ENCODE results near the gene CLSTN1. TPM values are rescaled to one million over a fixed set of nuclear protein-coding genes. Genes with fewer than 3 reads are reported as not detected.

The CLSTN1 gene
- total RNA-seq, 1 donor from 2014 or later: 75.4 TPM

- H3K9me3 Mint-ChIP-seq: peaks cover 7% of the 10 kb centered on the region
Measured at GRCh38 chr1:9855186-9855585, 31.4 kb upstream of the CLSTN1 start.

GRCh38 chr1:9853249-9853595 lies 29.5 kb upstream of the CLSTN1 start:
- Histone ChIP-seq H3K9ac (no peak overlapping the region), H3K4me2 (no peak overlapping the region), H3K4me3 (no peak overlapping the region), H3K27me3 (no peaks in the 10 kb centered on the region), H3K36me3 (no peaks in the 10 kb centered on the region), H2AFZ (replicated peaks) (no peak overlapping the region), H3K9me3 (ENCODE audit: low read depth) (no peaks in the 10 kb centered on the region), H3K79me2 (ENCODE audit: low read depth) (no peaks in the 10 kb centered on the region), H3K27ac (no peak overlapping the region), H3K4me1 (peaks cover 18% of the 10 kb centered on the region), H4K20me1 (ENCODE audit: low read depth) (no peaks in the 10 kb centered on the region), H3F3A (ENCODE audit: low read depth) (peaks cover 24% of the 10 kb centered on the region)
- Mint-ChIP-seq H3K4me3 (no peak overlapping the region), H3K9me3 (peaks cover 7% of the 10 kb centered on the region), H3K36me3 (peaks cover 23% of the 10 kb centered on the region), H3K27me3 (ENCODE audit: insufficient read depth, low read depth) (no peaks in the 10 kb centered on the region), H3K4me1 (peaks cover 15% of the 10 kb centered on the region), H3K27ac (no peak overlapping the region)
- DNase-seq (ENCODE audit: low spot score): no peak
- TF ChIP-seq, protein P1, sequence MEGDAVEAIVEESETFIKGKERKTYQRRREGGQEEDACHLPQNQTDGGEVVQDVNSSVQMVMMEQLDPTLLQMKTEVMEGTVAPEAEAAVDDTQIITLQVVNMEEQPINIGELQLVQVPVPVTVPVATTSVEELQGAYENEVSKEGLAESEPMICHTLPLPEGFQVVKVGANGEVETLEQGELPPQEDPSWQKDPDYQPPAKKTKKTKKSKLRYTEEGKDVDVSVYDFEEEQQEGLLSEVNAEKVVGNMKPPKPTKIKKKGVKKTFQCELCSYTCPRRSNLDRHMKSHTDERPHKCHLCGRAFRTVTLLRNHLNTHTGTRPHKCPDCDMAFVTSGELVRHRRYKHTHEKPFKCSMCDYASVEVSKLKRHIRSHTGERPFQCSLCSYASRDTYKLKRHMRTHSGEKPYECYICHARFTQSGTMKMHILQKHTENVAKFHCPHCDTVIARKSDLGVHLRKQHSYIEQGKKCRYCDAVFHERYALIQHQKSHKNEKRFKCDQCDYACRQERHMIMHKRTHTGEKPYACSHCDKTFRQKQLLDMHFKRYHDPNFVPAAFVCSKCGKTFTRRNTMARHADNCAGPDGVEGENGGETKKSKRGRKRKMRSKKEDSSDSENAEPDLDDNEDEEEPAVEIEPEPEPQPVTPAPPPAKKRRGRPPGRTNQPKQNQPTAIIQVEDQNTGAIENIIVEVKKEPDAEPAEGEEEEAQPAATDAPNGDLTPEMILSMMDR (IDR thresholded peaks at IDR 0.05): no peak
- TF ChIP-seq EZH2phosphoT487 (IDR thresholded peaks at IDR 0.05): no peak

More at GRCh38 chr1:9855186-9855585, 31.4 kb upstream of the CLSTN1 start:
- Histone ChIP-seq H3K4me1 (peaks cover 26% of the 10 kb centered on the region), H3K36me3 (no peaks in the 10 kb centered on the region), H3K79me2 (ENCODE audit: low read depth) (no peaks in the 10 kb centered on the region), H3K9ac (no peak overlapping the region), H2AFZ (replicated peaks) (no peak overlapping the region), H4K20me1 (ENCODE audit: low read depth) (no peaks in the 10 kb centered on the region), H3K27ac (no peak overlapping the region), H3K4me2 (no peak overlapping the region), H3F3A (ENCODE audit: low read depth) (peaks cover 29% of the 10 kb centered on the region), H3K27me3 (no peaks in the 10 kb centered on the region), H3K9me3 (ENCODE audit: low read depth) (no peaks in the 10 kb centered on the region), H3K4me3 (no peak overlapping the region)
- TF ChIP-seq EZH2phosphoT487 (IDR thresholded peaks at IDR 0.05): no peak
- TF ChIP-seq EZH2 (IDR thresholded peaks at IDR 0.05): no peak
- TF ChIP-seq, protein P1 (IDR thresholded peaks at IDR 0.05): no peak
- Mint-ChIP-seq H3K27me3 (ENCODE audit: insufficient read depth, low read depth) (no peaks in the 10 kb centered on the region), H3K36me3 (peaks cover 28% of the 10 kb centered on the region), H3K4me3 (no peak overlapping the region), H3K4me1 (peaks cover 17% of the 10 kb centered on the region), H3K27ac (no peak overlapping the region)
- no peak for DNase-seq (ENCODE audit: low spot score)

DNA sequence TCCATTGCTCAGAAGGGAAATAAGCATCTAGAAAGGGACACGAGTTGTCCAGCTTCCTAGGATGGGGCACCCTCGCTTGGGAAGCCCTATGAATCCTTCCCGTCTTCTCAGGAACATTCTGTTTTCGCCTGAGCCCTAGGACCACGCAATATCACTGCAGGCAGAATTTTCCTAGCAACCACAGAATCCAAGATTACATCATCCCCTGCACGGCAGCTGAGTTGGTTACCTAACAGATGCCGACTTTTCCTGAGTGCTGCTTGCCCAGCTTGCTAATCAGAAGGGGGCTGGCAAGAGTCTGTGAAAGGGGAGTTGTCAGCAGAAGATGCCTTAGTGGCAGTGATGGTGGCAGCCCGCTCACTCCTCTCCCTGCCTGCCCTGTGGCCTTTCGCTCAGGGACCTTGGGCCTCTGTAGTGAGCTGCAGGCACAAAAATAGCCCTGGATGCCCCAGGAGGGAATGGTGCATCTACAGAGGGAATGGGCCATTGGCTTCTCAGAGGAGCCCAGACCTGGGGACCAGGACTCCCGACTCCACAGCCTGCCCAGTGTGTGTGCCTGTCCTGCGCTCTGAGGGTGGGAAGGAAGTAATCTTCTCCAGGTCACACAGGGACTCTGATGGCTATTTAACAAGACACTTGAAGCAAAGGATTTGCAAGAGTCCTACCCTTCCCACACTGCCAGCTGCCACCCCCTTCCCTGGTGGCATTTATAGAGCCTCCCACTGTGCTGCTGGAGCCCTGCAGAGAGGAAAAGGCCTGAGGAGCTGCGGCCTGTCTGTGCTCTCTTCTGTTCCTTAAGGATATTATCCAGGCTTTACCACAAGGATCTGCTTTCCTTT lies 28.9 kb upstream of the CLSTN1 start:
- no peak for DNase-seq (ENCODE audit: low spot score)

More for the DNA sequence above, 28.9 kb upstream of the CLSTN1 start:
- Histone ChIP-seq H3K4me1 (peaks cover 18% of the 10 kb centered on the region), H3K4me3 (no peak overlapping the region), H4K20me1 (ENCODE audit: low read depth) (no peaks in the 10 kb centered on the region), H3K27me3 (no peaks in the 10 kb centered on the region), H3F3A (ENCODE audit: low read depth) (peaks cover 24% of the 10 kb centered on the region), H2AFZ (replicated peaks) (no peak overlapping the region), H3K27ac (no peak overlapping the region), H3K36me3 (no peaks in the 10 kb centered on the region), H3K9ac (no peak overlapping the region), H3K4me2 (no peak overlapping the region), H3K79me2 (ENCODE audit: low read depth) (no peaks in the 10 kb centered on the region), H3K9me3 (ENCODE audit: low read depth) (no peaks in the 10 kb centered on the region)
- Mint-ChIP-seq H3K9me3 (peaks cover 7% of the 10 kb centered on the region), H3K27ac (peak overlapping the region; percentile 28), H3K27me3 (ENCODE audit: insufficient read depth, low read depth) (no peaks in the 10 kb centered on the region), H3K36me3 (peaks cover 17% of the 10 kb centered on the region), H3K4me1 (peaks cover 19% of the 10 kb centered on the region), H3K4me3 (no peak overlapping the region)
- TF ChIP-seq EZH2phosphoT487 (IDR thresholded peaks at IDR 0.05) (no peak), EZH2 (IDR thresholded peaks at IDR 0.05) (no peak)
- TF ChIP-seq, protein P1 (IDR thresholded peaks at IDR 0.05): no peak

All from neural progenitor cell (in vitro differentiated cells).